A549 (cell line): ENCODE measurements around the gene RGS5.

Experiments
- EHMT2 ChIP-seq: fragments of 200-600 bp; sonication (generic); IDR thresholded peaks from 2 replicates; pipeline ENCODE4 v1.6.1; 2016; ENCODE audit warnings: antibody characterized with exemption, low read depth, mild to moderate bottlenecking, moderate library complexity
- EP300 ChIP-seq, 2 experiments: fragments of >200 bp; sonication (Bioruptor Twin); formaldehyde crosslinking; IDR thresholded peaks; 2 replicates in 1 of 2; 3 replicates in 1 of 2; pipeline ENCODE4 v1.6.1; 2016 to 2017
- FOSL2 ChIP-seq, 2 experiments: fragments of 450-650 bp in 1 of 2; fragments of >200 bp in 1 of 2; sonication (Bioruptor Twin) in 1 of 2; formaldehyde crosslinking; IDR thresholded peaks; 2 replicates each; pipeline versions ENCODE4 v1.5.0 to v1.6.1; 2016 to 2020; ENCODE audit warnings: mild to moderate bottlenecking in 1 of 2, moderate library complexity in 1 of 2
- JUN ChIP-seq, 2 experiments: fragments of >200 bp; sonication (Bioruptor Twin); formaldehyde crosslinking; IDR thresholded peaks; 2 replicates in 1 of 2; 3 replicates in 1 of 2; pipeline ENCODE4 v1.6.1; 2016 to 2017
- POLR2A ChIP-seq: IDR thresholded peaks from 2 replicates; pipeline ENCODE4 v1.6.1; 2012; ENCODE audit warnings: mild to moderate bottlenecking, low read length
- RCOR1 ChIP-seq: fragments of 150-350 bp; IDR thresholded peaks from 2 replicates; pipeline ENCODE4 v1.6.1; 2014; ENCODE audit warnings: antibody characterized with exemption, low read length, low read depth
- RFX5 ChIP-seq: fragments of 450-650 bp; IDR thresholded peaks from 2 replicates; pipeline ENCODE4 v1.7.1; 2014; ENCODE audit warnings: antibody characterized with exemption, mild to moderate bottlenecking, moderate library complexity
- SMC3 ChIP-seq: fragments of >200 bp; sonication (Bioruptor Twin); formaldehyde crosslinking; IDR thresholded peaks from 3 replicates; pipeline ENCODE4 v1.6.1; 2018; ENCODE audit warnings: inconsistent platforms
- ZFP36 ChIP-seq: fragments of 450-650 bp; IDR thresholded peaks from 2 replicates; pipeline ENCODE4 v1.6.1; 2014; ENCODE audit warnings: borderline replicate concordance; ENCODE audit not compliant: partially characterized antibody
- TF ChIP-seq, protein P1 (sequence below): fragments of >200 bp; sonication (Bioruptor Twin); formaldehyde crosslinking; IDR thresholded peaks from 3 replicates; pipeline ENCODE4 v1.5.1; 2016
- TF ChIP-seq, protein P2 (sequence below): IDR thresholded peaks from 2 replicates; pipeline ENCODE4 v1.6.1; 2012

DNA sequence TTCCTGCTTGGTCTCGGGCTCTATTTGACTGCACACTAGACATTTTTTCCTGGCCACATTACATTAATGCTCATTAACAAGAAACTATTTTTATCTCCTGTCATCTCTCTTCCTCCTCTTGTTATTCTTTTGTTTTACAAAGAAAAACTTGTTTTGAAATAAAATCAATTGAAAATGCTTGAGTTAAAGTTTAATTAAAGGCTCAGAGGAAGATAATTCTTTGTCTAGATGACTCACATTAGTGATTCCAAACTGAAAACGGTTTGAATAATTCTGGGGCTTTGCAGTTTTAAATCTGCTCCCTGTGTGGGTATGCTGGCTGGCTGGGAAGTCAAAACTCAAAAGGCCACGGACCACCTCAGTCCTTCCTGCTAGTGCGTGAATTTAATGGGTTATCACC lies 29.6 kb downstream of the RGS5 start:
- TF ChIP-seq EP300 (IDR thresholded peaks at IDR 0.05) (no peak), POLR2A (no peak), RFX5 (no peak), JUN (IDR thresholded peaks at IDR 0.05) (no peak), SMC3 (no peak), FOSL2 (IDR thresholded peaks at IDR 0.05) (no peak), FOSL2 (CRISPR knock-in tag; IDR thresholded peaks at IDR 0.05) (no peak), ZFP36 (no peak), EHMT2 (no peak), RCOR1 (no peak)
- TF ChIP-seq, protein P1, sequence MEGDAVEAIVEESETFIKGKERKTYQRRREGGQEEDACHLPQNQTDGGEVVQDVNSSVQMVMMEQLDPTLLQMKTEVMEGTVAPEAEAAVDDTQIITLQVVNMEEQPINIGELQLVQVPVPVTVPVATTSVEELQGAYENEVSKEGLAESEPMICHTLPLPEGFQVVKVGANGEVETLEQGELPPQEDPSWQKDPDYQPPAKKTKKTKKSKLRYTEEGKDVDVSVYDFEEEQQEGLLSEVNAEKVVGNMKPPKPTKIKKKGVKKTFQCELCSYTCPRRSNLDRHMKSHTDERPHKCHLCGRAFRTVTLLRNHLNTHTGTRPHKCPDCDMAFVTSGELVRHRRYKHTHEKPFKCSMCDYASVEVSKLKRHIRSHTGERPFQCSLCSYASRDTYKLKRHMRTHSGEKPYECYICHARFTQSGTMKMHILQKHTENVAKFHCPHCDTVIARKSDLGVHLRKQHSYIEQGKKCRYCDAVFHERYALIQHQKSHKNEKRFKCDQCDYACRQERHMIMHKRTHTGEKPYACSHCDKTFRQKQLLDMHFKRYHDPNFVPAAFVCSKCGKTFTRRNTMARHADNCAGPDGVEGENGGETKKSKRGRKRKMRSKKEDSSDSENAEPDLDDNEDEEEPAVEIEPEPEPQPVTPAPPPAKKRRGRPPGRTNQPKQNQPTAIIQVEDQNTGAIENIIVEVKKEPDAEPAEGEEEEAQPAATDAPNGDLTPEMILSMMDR: no peak
- TF ChIP-seq, protein P2, sequence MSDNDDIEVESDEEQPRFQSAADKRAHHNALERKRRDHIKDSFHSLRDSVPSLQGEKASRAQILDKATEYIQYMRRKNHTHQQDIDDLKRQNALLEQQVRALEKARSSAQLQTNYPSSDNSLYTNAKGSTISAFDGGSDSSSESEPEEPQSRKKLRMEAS: no peak
